ENCODE data around the gene MBLAC1.

The MBLAC1 gene

DNA sequence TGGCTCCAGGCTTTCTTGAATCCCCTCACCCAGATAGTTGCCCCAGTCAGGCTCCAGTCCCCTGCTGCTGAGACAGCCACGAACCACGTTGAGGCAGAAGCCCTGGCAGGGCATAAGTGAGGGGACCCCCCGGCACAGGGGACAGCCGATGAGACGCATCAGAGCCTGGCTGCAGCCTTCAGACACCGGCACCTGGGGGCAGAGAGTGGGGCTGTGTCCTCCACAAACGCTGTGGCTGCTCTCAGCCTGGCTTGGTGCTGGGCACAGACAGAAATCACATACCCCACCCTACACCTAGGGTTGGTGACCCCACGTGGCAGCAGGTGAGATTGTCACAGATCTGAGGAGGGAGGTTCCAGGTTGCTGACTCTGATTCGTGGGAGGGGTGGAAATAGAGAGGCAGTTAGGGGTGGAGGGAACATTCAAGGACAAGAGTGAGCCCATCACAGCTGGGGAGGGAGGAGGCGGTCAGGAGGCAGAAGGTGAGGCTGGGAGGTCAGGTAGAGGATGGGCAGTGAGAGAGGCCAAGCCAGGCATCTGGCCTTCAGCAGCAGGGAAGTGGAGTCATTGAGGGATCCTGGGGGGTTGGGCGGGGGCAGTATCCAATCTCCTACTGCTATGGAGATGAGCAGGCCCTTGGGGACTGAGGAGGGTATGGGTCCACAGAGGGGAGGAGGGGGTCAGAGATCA lies 47.2 kb downstream of the MBLAC1 start:
- FAIRE-seq: no peak

DNA sequence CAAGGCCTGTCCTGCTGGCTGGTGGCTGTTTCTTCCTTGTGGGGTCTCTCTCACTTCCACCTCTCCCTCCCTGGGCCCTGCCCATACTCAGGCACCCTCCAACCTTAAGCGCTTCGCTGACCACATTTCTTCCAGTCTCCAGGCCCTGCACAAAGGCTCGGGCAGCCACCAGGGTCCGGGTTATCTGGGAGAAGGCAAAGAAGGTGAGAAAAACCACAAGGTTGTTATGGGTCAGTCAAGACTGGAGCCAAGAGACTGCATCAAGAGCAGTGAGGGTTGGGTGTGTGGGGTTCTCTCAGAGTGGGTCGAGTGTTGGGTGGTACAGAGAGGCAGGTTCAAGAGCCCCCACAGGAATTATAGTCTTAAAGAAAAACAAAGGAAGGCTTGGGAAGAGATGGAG lies 47.8 kb downstream of the MBLAC1 start:
- FAIRE-seq: no peak

DNA sequence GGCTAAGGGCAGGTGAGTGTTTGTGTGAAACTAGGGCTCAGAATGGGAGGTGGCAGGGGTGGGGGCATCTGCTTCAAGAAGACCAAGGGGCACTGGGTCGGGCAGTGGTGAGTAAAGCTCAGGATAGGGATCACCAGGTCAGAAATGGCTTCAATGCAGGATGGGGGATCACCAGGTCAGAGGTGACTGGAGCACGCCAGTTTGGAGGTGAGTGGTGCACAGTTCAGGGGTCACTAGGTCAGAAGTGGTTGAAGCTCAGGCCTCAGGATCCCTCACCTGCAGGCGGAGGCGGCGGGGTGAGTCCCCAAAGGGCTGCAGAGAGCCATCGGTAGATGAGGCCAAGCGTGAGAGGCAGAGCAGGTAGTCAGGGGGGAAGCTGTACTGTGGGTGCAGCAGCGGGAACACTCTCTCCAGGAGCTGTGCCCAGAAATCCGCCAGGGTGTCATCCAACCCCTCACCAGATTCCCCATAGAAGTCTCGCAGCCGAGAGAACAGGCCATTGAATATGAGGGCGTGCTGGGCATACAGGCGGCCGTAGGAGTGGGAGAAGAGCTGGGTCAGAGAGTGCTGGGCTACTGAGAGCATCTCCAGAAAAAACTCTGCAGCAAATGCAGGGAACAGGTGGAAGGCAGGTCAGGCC lies 48.6 kb downstream of the MBLAC1 start:
- FAIRE-seq: no peak

DNA sequence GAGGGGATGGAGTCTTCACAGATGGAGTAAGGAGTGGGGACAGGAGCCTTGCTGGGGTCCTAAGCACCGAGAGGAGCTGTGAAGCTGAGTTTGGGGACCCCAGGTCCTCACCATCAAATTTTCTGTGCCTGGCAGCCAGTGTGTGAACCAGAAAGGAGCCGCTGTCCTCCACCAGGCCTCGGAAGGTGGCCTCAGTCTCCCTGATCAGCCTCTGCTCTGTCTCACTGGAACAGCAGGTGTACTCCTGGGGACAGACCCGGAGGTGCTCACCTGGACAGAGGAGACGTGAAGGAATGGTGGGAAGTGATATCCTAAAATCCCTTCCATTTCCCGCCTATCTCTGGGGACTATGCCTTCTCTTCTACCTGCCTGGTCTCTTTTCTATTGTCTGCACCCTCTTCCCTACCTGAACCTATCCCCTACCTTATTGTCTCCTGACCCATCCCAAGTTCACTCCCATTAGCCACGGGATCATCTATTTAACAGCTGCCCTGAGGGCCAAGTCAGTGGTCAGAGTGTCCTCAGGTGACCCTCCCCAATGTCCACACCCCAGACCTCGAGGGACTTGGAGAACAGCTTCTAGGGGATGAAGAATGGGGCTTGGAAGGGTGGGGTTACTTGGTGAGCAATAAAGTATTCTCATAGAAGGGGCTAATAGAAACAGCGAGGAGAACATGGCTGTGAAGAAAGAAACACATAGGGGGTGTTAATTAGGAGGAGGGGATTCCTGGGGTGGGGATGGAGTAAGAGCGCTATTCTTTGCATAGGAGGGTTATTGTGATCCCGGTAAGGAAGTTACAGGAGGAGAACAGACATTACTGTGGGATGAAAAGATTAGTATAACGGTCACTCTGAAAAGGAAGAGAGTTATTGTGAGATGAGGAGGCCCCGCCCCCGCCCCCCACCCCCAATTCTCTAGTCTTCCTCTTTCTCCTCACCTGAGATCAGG lies 49.6 kb downstream of the MBLAC1 start:
- FAIRE-seq: no peak

DNA sequence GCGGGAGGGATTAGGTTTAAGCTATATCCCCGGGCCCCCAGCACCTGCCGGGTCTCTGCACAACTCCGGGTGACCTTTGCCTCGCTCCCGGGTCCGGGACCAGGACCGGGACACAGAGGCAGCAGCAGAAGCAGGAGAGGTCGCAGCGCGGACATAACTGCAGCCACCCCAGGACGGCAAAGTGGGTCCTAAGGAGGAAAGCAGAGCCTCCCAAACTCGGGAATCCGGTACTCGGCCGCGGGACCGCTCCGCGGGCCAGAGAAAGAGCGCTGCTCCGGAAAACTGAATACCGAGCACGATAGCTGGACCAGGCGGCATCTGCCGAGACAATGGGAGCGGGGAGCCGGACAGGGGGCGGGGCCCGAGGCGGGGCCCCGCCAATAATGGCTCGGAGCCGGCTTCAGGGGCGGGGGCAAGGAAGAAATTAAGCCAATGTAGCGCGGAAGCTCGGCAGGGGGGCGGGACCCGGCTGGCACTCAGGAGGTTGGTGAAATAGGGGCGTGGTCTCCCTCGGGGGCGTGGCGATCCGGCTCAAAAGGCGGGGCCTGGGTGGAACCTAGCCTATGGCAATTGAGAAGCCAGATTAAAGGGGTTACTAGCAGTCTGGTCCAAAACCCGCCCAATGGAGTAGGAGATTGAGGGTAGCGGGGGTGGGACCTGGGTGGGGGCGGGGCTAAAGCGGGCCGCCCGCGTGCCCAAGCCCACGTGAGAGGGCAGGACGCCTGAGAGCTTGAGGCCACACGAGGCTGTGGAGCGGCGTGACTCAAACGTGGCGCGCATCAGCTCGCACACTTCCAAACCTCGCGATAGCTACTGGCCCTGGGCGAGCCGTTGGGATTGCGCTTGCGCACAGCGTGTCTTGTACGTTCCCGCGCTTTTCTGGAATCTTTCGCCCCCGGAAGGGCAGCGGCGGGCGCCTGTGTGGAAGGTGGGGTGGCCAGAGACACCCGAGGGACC lies 50.6 kb downstream of the MBLAC1 start, which contains the start of the genes GPC2 and STAG3:
GPC2 (minus strand) TSS at position 337 of the 957 bp plus-strand sequence; CDS start at position 155, 182 bp downstream.
STAG3 (plus strand) TSS at position 874 of the 957 bp plus-strand sequence. CDS start 2,639 bp downstream, outside the sequence.
- FAIRE-seq: peak; percentile 97
